Activated T-helper 1 cell treated with anti-CD3 and anti-CD28 coated beads, Interleukin-12 subunit alpha, Interleukin-12 subunit beta, Interleukin-2, Interleukin-4 antibody, amounts not matched to agents 30 ng/mL and 10 ng/mL and 1 ng/mL, durations not matched to agents 14 hours and 24 hours and 36 hours (primary cell): ENCODE data around the gene RNF25. TPM values are rescaled to one million over a fixed set of nuclear protein-coding genes. Genes with fewer than 3 reads are reported as not detected.

Experiments used
- DNase-seq: peaks from one replicate; pipeline ENCODE4 v3.0.0; 2021; ENCODE audit warnings: low spot score
- H3K27ac Mint-ChIP-seq: one replicate; pipeline ENCODE4 v1.8.0; 2021; ENCODE audit warnings: mild to moderate bottlenecking, mixed read lengths
- H3K27me3 Mint-ChIP-seq: one replicate; pipeline ENCODE4 v1.8.0; 2022; ENCODE audit warnings: mild to moderate bottlenecking, moderate library complexity, mixed read lengths; ENCODE audit not compliant: insufficient read depth
- H3K36me3 Mint-ChIP-seq: one replicate; pipeline ENCODE4 v1.8.0; 2021; ENCODE audit warnings: low read depth, mixed read lengths
- H3K4me1 Mint-ChIP-seq: one replicate; pipeline ENCODE4 v1.8.0; 2021; ENCODE audit warnings: low read depth, mixed read lengths
- H3K4me3 Mint-ChIP-seq: one replicate; pipeline ENCODE4 v1.8.0; 2021; ENCODE audit warnings: mild to moderate bottlenecking, moderate library complexity, mixed read lengths
- H3K9me3 Mint-ChIP-seq: one replicate; pipeline ENCODE4 v1.8.0; 2021; ENCODE audit warnings: mixed read lengths
- intact Hi-C: fragments of 100-400 bp; cut with micrococcal nuclease; formaldehyde crosslinking; loops from one replicate; pipeline ENCODE4 v1.15.1; 2024
- total RNA-seq: library from RNA; stranded (reverse); gene quantifications from 2 replicates; pipeline ENCODE4 v1.2.3, GENCODE V29; 2022

Gene RNF25, protein sequence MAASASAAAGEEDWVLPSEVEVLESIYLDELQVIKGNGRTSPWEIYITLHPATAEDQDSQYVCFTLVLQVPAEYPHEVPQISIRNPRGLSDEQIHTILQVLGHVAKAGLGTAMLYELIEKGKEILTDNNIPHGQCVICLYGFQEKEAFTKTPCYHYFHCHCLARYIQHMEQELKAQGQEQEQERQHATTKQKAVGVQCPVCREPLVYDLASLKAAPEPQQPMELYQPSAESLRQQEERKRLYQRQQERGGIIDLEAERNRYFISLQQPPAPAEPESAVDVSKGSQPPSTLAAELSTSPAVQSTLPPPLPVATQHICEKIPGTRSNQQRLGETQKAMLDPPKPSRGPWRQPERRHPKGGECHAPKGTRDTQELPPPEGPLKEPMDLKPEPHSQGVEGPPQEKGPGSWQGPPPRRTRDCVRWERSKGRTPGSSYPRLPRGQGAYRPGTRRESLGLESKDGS
- total RNA-seq, result 29.1 and 31.6 TPM in 2 replicates

DNA sequence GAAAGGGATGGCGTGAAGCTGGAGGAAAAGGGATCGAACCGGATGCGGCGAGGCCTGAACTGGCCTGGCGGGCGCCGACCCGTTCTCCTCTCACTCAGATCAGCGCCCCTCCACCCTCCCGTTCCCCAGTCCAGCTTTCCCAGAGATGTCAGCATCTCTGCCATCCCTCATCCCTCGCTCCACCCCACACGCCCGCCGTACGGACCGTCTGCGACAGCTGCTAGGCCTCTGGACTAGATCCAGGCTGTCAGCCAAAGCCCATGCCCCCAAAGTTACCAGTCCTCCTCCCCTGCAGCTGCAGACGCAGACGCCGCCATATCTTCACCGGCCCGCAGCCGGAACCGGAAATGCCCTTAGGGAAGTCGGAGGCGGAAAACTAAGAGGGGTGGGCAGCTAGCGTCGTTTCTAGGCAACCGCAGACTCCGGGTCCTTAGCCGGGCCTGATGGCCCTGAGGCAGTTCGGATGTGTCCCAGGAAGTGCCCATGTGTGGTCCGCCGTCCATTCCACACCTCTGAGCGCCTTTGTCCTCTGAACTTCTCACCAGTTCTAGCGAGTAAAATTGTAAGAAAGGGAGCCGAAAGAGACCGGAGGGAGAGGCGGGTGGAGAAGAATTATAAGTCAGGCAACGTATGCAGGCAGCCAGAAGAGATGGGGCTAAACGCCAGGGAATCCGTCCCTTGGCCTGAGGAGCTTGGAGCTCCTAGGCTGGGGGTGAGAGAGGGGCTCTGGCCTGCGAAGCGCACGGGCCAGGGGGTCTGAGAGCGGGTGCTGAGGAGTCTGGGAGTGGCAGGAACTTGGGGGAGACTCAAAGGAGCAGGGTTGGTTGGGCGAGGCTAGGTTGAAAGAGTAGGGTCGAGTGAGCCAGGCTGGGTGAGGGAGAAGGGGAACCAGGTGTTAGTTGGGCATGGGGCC is at the start of gene RNF25, which contains the start of gene STK36:
RNF25 (minus strand) TSS at position 349 of the 913 bp plus-strand sequence; CDS start at position 317, 32 bp downstream.
STK36 (plus strand) TSS at position 433 of the 913 bp plus-strand sequence. CDS start 744 bp downstream, outside the sequence.
- Mint-ChIP-seq H3K9me3 (no peaks in the 10 kb centered on the region), H3K4me1 (peaks cover 22% of the 10 kb centered on the region), H3K4me3 (peak within 1 kb of the TSS; percentile 100), H3K36me3 (peaks cover 11% of the 10 kb centered on the region), H3K27me3 (no peaks in the 10 kb centered on the region), H3K27ac (peak within 1 kb of the TSS; percentile 93)
- intact Hi-C loops, result loop anchor here (1.0 to 5.0 kb wide), 8 partner anchors 13 to 870 kb away; partner anchors contain the start of genes BCS1L, CHPF, CNOT9 and DNPEP
- DNase-seq, result peak; percentile 77

- Mint-ChIP-seq H3K4me1 (peaks cover 28% of the 10 kb centered on the region), H3K9me3 (peaks cover 8% of the 10 kb centered on the region), H3K36me3 (peaks cover 20% of the 10 kb centered on the region), H3K27me3 (no peaks in the 10 kb centered on the region), H3K4me3 (no peak overlapping the region), H3K27ac (no peak overlapping the region)
- DNase-seq, result no peak
- intact Hi-C loops, result no loop called here
Observed at GRCh38 chr2:218721488-218721887, 49.7 kb upstream of the RNF25 start.

DNA sequence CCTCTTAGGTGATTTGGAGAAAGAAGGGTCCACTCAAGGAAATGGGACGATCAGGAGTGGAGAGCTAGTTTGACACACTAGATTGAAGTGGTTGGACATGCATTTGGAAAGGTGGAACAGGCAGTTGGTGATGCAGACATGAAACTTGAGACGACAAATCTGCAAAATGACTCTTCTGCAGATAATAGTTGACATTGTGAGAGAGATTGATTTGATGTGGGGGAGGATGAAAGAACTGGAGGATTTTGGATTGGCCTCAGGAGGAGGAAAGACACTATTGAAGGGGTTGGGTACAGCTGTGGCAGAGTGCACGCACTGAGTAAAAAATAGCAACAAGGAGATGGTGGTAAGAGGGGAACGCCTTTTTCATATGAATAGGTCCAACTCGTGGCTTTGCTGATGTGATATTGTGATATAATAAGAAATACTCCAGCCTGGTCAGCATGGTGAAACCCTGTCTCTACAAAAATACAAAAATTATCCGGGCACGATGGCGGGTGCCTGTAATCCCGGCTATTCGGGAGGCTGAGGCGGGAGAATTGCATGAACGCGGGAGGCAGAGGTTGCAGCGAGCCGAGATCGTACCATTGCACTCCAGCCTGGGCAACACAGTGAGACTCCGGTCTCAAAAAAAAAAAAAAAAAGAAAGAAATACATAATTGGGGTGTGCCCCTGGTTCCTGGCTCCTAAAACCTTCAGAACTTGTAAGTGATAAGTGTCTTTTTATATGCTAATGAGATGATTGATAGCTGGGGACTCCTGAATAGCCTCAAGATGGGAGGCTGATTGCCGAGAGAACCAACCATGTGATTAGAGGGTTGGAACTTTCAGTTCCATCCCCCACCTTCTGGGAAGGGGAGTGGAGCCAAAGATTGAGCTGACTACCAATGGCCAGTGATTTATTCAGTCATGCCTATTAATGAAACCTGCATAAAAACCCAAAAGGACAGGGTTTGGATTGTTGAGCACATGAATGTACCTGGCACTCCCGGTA is 48.5 kb upstream of the RNF25 start:
- Mint-ChIP-seq H3K9me3 (no peaks in the 10 kb centered on the region), H3K36me3 (peaks cover 18% of the 10 kb centered on the region), H3K4me3 (no peak overlapping the region), H3K27me3 (no peaks in the 10 kb centered on the region), H3K4me1 (peaks cover 28% of the 10 kb centered on the region), H3K27ac (no peak overlapping the region)
- intact Hi-C loops, result no loop called here
- no peak for DNase-seq

DNA sequence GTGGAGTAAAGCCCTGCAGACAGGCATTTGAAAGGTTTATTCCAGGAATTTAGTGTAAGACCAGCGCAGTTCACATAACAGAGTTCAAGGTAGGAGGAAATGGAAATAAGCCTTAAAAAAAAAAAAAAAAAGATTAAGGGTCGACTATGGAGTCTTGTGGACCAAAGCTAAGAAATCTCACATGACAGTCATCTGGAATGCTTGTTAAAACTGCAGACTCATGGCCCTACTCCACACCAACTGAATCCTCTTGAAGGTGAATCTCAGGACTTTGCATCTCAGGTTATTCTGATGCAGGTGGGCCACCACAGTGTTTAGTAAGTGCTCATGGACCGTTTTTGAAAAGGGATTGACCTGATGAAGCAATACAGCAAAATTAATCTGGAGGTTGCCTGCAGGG is 47.7 kb upstream of the RNF25 start:
- DNase-seq, result no peak
- Mint-ChIP-seq H3K4me3 (no peak overlapping the region), H3K27ac (no peak overlapping the region), H3K4me1 (peaks cover 28% of the 10 kb centered on the region), H3K9me3 (no peaks in the 10 kb centered on the region), H3K27me3 (no peaks in the 10 kb centered on the region), H3K36me3 (peaks cover 18% of the 10 kb centered on the region)
- intact Hi-C loops, result loop anchor here (10.0 kb wide), 1 partner anchor 525 kb away; the partner anchor contains the start of genes GLB1L and STK16

- no peak overlapping the region for H3K4me3 Mint-ChIP-seq
- H3K36me3 Mint-ChIP-seq, result peaks cover 17% of the 10 kb centered on the region
- no peaks in the 10 kb centered on the region for H3K9me3 Mint-ChIP-seq
- no peaks in the 10 kb centered on the region for H3K27me3 Mint-ChIP-seq
- H3K4me1 Mint-ChIP-seq, result peaks cover 29% of the 10 kb centered on the region
- H3K27ac Mint-ChIP-seq, result no peak overlapping the region
- DNase-seq, result no peak
- intact Hi-C loops, result loop anchor here (10.0 kb wide), 1 partner anchor 527 kb away; the partner anchor contains the start of genes GLB1L and STK16
Observed at GRCh38 chr2:218718058-218718457, 46.3 kb upstream of the RNF25 start.

- Mint-ChIP-seq H3K9me3 (no peaks in the 10 kb centered on the region), H3K4me3 (no peak overlapping the region), H3K4me1 (peaks cover 22% of the 10 kb centered on the region), H3K36me3 (peaks cover 17% of the 10 kb centered on the region), H3K27ac (no peak overlapping the region), H3K27me3 (no peaks in the 10 kb centered on the region)
- intact Hi-C loops, result loop anchor here (10.0 kb wide), 1 partner anchor 528 kb away; the partner anchor contains the start of genes GLB1L and STK16
- no peak for DNase-seq
Observed at GRCh38 chr2:218717262-218717661, 45.5 kb upstream of the RNF25 start.

GRCh38 chr2:218716070-218716469 is 44.3 kb upstream of the RNF25 start:
- intact Hi-C loops, result loop anchor here (10.0 kb wide), 1 partner anchor 529 kb away; the partner anchor contains the start of genes GLB1L and STK16
- Mint-ChIP-seq H3K9me3 (no peaks in the 10 kb centered on the region), H3K36me3 (peaks cover 19% of the 10 kb centered on the region), H3K4me3 (no peak overlapping the region), H3K4me1 (peaks cover 32% of the 10 kb centered on the region), H3K27ac (no peak overlapping the region), H3K27me3 (no peaks in the 10 kb centered on the region)
- no peak for DNase-seq

GRCh38 chr2:218713922-218714321 is 42.1 kb upstream of the RNF25 start:
- no peak for DNase-seq
- intact Hi-C loops, result loop anchor here (5.0 to 10.0 kb wide), 3 partner anchors 427 to 531 kb away; partner anchors contain the start of genes ARPC2, GLB1L and STK16

GRCh38 chr2:218711550-218711929 is 39.7 kb upstream of the RNF25 start:
- intact Hi-C loops, result loop anchor here (1.0 to 10.0 kb wide), 9 partner anchors 21 to 787 kb away; partner anchors contain the start of genes ARPC2, CNPPD1, CTDSP1 and GLB1L
- peaks cover 7% of the 10 kb centered on the region for H3K36me3 Mint-ChIP-seq
- peaks cover 8% of the 10 kb centered on the region for H3K27me3 Mint-ChIP-seq
- no peaks in the 10 kb centered on the region for H3K9me3 Mint-ChIP-seq
- peak overlapping the region; percentile 87 for H3K27ac Mint-ChIP-seq
- DNase-seq, result no peak
- H3K4me3 Mint-ChIP-seq, result peak overlapping the region; percentile 94
- H3K4me1 Mint-ChIP-seq, result peaks cover 27% of the 10 kb centered on the region

More at GRCh38 chr2:218713922-218714321, 42.1 kb upstream of the RNF25 start:
- no peak overlapping the region for H3K4me3 Mint-ChIP-seq
- H3K27ac Mint-ChIP-seq, result no peak overlapping the region
- H3K9me3 Mint-ChIP-seq, result no peaks in the 10 kb centered on the region
- H3K27me3 Mint-ChIP-seq, result peaks cover 4% of the 10 kb centered on the region
- peaks cover 26% of the 10 kb centered on the region for H3K4me1 Mint-ChIP-seq
- H3K36me3 Mint-ChIP-seq, result peaks cover 10% of the 10 kb centered on the region

GRCh38 chr2:218710687-218711549 is 39.1 kb upstream of the RNF25 start, which contains the start of gene TTLL4:
TSS of gene TTLL4 (plus strand) at chr2:218710835. CDS start at chr2:218737677, 26,842 bp downstream.
- DNase-seq, result peak; percentile 99
- Mint-ChIP-seq H3K9me3 (no peaks in the 10 kb centered on the region), H3K4me1 (peaks cover 27% of the 10 kb centered on the region), H3K27ac (peak within 1 kb of the TSS; percentile 87), H3K36me3 (peaks cover 4% of the 10 kb centered on the region), H3K27me3 (peaks cover 12% of the 10 kb centered on the region), H3K4me3 (peak within 1 kb of the TSS; percentile 94)
- intact Hi-C loops, result loop anchor here (1.0 to 10.0 kb wide), 18 partner anchors 22 to 787 kb away; partner anchors contain the start of genes AAMP, ARPC2, BCS1L and CNOT9
